G401.6 (cell line): ENCODE data around the gene ZDHHC9.

Experiments
- FAIRE-seq: peaks from 2 replicates; lab custom pipeline; 2012; peaks lifted over from hg19 to GRCh38; lab: Jason Lieb, UNC

Gene ZDHHC9

GRCh38 chrX:129761596-129761995 lies 82.1 kb downstream of the ZDHHC9 start:
- no peak for FAIRE-seq

GRCh38 chrX:129760981-129761380 lies 82.7 kb downstream of the ZDHHC9 start:
- no peak for FAIRE-seq

GRCh38 chrX:129760155-129760554 lies 83.5 kb downstream of the ZDHHC9 start:
- no peak for FAIRE-seq

GRCh38 chrX:129759576-129760061 lies 84.1 kb downstream of the ZDHHC9 start:
- FAIRE-seq: no peak

- no peak for FAIRE-seq
These were observed 87.7 kb downstream of the ZDHHC9 start for GRCh38 chrX:129755779-129756650.

GRCh38 chrX:129754056-129755024 lies 89.3 kb downstream of the ZDHHC9 start:
- FAIRE-seq: no peak
